Activated CD8-positive, alpha-beta memory T cell treated with anti-CD3 and anti-CD28 coated beads for 36 hours (primary cell): ENCODE measurements around the gene TACR3. TPM values are rescaled to one million over a fixed set of nuclear protein-coding genes. Genes with fewer than 3 reads are reported as not detected.
"Not testable (repeated sequence)": the region's sequence is repeated elsewhere in the genome, so short reads cannot be mapped to it uniquely, and the experiment has no call there.

Experiments used
- CTCF ChIA-PET: fragments of 350-600 bp; sonication (Branson Sonifier 250); formaldehyde crosslinking; loops from one replicate; lab custom pipeline; 2021; ENCODE audit warnings: antibody characterized with exemption; lab: Charles Lee
- POLR2A ChIA-PET: fragments of 350-600 bp; sonication (Branson Sonifier 250); formaldehyde crosslinking; loops from one replicate; lab custom pipeline; 2021; ENCODE audit warnings: antibody characterized with exemption; lab: Charles Lee
- total RNA-seq, 2 experiments: library from RNA; stranded (reverse); gene quantifications; one replicate each; pipeline ENCODE4 v1.2.3, GENCODE V29; 2021

Gene TACR3, protein sequence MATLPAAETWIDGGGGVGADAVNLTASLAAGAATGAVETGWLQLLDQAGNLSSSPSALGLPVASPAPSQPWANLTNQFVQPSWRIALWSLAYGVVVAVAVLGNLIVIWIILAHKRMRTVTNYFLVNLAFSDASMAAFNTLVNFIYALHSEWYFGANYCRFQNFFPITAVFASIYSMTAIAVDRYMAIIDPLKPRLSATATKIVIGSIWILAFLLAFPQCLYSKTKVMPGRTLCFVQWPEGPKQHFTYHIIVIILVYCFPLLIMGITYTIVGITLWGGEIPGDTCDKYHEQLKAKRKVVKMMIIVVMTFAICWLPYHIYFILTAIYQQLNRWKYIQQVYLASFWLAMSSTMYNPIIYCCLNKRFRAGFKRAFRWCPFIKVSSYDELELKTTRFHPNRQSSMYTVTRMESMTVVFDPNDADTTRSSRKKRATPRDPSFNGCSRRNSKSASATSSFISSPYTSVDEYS
- not detected for total RNA-seq

DNA sequence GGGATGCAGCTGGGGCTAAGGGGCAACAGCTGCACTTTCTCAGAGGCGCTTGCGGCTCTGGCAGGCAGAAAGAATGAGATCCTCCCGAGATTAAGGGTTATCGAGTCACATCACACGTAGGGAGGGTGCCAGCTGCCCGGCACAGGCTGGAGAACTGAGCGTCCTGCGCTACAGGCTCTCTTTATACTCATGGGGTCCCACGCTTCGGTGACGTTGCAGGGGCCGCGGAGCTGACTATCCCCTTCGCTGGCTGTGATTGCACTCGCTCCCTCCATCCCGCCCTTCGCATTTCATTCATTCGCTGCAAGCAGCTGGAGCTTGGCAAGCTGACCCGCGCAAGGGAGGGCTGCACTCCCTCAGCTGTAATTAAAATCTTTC, at the start of gene TACR3:
Gene TACR3, minus strand, starts transcription at position 156 of the 378 bp plus-strand sequence. CDS start 310 bp downstream, outside the sequence.
- CTCF ChIA-PET = no interaction called here
- POLR2A ChIA-PET = no interaction called here

DNA sequence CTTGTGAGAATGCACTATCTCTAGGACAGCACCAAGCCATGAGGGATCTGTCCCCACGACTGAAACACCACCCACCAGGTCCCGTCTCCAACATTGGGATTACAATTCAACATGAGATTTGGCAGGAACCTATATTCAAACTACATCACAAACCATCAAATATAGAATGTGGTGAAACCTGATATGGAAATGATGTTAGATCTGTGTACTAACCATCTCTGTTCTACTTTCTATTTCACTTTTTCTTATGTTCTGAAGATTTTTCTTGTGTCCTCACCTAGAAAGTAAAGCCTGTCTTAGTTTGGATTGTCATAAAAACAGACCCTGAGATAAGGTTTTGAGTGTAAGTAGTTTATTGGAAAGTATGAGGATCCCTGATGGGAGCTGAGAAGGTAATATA, 37.8 kb upstream of the TACR3 start:
- CTCF ChIA-PET = no interaction called here
- POLR2A ChIA-PET = no interaction called here

DNA sequence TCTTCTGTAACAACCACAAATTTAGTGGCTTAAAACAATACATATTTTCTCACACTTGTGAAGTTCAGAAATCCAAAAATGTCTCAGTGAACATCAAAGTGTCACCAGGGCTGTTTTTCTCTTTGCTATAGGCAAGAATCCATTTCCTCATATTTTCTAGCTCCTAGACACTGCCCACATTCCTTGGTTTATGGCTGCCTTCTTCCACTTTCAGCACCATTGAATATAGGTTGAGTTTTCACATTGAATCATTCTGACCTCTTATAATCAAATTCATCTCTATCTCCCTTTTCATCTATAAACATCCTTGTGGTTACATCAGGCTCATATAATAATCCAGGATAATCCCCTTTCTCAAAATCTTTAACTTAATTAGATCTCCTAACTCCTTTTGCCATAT, 37.0 kb upstream of the TACR3 start:
- CTCF ChIA-PET = no interaction called here
- POLR2A ChIA-PET = no interaction called here

DNA sequence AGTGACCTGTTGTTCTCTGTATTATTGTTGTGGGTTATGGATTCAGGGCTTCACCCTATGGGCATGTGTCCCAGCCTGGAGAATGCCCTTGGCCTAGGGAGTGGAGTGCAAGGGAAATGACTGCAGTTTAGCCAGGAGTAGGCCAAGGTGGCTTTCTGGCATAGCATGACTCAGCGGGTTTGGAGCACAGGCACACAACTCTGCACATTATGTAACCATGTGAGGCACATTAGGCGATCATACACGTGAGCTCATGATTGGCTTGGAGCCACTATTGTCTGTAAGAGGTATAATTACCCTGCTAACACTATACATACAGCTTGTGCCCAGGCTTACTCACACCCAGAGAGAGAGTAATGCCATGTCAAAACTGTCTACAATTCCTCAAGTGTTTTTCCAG, 35.1 kb upstream of the TACR3 start:
- ChIA-PET POLR2A (no interaction called here), CTCF (no interaction called here)

DNA sequence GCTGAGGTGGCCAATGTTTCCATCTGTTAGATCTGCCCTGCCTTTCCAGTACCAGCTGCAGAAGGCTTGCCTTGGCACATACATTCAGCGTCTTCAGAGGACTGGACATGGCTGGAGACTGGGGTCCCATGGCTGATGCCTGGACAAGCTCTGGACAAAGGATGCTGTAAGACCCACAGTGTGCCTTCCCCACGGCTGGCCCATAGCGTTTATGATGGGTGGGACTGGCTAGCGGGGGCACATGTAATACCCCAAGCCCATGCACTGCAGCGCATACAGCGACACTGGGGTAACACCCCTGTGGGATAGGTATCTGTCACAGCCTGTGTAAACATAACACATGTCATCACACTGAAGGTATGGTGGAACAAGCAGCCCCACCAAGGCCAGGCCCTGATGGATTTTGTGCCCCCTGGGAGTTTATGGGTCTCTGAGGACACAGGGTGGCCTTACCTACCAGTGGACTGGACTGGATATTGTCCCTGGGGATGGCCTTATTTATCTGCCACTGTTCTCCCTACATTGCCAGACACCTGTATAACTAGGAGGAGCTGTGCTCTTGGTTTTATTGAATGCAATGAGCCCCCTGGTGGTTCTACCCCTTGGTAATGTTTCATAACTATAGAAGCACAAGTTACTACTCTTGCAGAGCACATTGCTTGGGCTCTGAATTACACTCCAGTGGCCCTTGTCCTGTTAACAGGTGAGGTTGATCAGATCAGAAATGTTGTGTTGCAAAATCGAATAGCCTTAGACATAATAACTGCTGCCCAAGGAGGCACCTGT, 34.3 kb upstream of the TACR3 start:
- CTCF ChIA-PET = no interaction called here
- POLR2A ChIA-PET = no interaction called here

DNA sequence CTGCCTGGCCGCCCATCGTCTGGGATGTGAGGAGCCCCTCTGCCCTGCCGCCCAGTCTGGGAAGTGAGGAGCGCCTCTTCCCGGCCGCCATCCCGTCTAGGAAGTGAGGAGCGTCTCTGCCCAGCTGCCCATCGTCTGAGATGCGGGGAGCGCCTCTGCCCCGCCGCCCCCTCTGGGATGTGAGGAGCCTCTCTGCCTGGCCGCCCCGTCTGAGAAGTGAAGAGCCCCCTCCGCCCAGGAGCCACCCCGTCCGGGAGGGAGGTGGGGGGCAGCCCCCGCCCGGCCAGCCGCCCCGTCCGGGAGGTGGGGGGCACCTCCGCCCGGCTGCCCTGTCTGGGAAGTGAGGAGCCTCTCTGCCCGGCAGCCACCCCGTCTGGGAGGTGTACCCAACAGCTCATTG, 3.4 kb upstream of the TACR3 start:
- POLR2A ChIA-PET, CTCF ChIA-PET: not testable (repeated sequence)

DNA sequence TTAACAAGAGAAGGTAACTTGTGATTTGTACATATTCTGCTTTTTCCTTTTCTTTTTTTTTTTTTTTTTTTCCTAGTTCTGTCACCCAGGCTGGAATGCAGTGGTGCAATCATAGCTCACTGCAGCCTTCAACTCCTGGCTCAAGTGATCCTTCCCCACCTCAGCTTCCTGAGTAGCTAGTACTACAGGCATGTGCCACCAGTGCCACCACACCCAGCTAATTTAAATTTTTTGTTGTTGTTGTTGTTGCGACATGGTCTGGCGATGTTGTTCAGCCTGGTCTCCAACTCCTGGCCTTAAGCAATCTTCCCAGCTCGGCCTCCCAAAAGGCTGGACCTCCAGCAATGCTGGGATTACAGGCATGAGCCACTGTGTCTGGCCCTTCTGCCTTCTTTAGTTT, 1.5 kb upstream of the TACR3 start:
- CTCF ChIA-PET = interaction anchor here (0.8 kb wide), 1 partner anchor 660 kb away, joined by 3 read pairs; no protein-coding TSS in a partner anchor

DNA sequence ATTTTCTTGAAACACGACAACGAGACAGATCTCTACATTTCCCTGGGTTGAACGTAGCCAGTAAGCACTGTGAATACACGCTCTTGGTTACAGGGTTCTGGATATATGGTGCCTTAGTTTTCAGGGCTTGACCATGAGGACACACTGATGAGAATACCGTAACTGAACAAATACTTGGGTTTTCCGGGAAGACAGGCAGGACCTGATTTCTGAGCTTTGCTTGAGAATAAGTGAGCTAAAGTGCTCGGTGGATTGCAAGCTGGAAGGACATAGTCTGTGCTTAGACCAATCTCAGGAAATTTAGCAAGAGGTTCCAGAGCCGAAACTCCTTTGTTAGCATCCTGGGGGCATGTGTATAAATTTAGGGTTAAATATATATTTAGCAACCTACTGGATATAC, 876 bp upstream of the TACR3 start:
- ChIA-PET POLR2A (no interaction called here), CTCF (no interaction called here)

More for the DNA sequence above, 1.5 kb upstream of the TACR3 start:
- POLR2A ChIA-PET = no interaction called here

DNA sequence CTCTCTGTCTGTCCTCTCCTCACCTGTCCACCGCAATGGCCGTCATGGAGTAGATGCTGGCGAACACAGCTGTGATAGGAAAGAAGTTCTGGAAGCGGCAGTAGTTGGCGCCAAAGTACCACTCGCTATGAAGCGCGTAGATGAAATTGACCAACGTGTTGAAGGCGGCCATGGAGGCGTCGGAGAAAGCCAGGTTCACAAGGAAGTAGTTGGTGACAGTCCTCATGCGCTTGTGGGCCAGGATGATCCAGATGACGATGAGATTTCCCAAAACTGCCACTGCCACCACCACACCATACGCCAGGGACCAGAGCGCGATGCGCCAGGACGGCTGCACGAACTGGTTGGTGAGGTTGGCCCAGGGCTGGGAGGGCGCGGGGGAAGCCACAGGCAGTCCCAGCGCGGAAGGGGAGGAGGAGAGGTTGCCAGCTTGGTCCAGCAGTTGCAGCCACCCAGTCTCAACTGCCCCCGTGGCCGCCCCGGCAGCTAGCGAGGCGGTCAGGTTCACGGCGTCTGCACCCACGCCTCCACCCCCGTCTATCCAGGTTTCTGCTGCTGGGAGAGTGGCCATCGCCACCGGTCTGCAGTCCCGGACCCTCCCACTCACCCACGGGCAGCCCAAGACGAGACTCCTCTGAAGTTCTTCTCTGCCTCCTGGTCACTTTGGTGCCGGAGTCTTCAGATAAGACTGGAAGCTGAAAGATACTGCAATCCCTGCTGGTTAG, 518 bp downstream of the TACR3 start:
- ChIA-PET POLR2A (no interaction called here), CTCF (no interaction called here)

DNA sequence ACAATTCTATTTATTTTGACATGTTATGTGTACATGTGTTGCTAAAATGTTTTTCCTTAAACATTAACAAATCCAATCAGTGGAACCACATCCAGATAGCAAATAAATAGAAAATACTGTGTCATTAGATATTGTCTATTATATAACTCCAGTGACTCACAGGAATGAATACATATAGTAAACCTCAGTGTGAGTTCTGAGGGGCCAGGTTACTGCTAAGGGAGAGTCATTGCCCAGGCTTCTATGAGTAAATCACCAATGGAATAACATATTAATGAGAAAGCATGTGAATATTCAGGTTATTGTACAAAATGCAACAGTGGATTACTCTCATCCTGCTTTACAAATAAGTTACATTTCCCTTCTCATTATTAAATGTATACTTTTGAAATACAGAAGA, 27.2 kb downstream of the TACR3 start:
- CTCF ChIA-PET = no interaction called here

DNA sequence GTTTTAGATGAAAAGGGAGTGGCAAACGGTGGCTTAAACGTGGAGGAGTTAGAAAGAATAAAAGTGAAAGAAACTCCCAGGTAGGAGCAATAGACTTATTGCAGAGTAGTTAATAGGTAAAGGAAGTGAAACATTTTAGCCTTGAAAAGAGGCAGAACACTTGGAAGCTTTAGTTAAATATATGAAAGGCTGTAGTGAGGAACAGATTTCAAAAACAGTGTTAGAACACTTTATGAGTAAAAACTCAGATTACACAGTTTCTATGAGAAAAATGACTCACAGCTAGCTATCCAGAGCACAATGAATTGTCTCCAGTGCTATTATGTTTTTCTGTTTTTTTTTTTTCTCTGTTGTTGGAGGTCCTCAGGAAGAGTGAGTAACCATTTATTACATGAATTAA, 45.8 kb downstream of the TACR3 start:
- POLR2A ChIA-PET = no interaction called here
- CTCF ChIA-PET = no interaction called here

More for the DNA sequence above, 27.2 kb downstream of the TACR3 start:
- POLR2A ChIA-PET = no interaction called here

DNA sequence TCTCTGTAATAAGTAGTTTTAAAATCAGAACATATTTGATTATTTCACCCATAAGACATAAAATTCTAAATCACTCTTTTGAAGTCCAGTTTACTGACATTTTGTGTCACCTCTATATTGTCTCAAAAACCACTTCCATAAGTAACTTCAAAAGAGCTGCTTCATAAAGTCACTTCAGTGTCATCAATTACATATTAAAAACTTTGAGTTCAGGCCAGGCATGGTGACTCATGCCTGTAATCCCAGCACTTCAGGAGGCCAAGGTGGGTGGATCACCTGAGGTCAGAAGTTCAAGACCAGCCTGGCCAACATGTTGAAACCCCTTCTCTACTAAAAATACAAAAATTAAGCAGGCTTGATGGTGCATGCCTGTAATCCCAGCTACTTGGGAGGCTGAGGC, 53.0 kb downstream of the TACR3 start:
- POLR2A ChIA-PET, CTCF ChIA-PET: not testable (repeated sequence)

DNA sequence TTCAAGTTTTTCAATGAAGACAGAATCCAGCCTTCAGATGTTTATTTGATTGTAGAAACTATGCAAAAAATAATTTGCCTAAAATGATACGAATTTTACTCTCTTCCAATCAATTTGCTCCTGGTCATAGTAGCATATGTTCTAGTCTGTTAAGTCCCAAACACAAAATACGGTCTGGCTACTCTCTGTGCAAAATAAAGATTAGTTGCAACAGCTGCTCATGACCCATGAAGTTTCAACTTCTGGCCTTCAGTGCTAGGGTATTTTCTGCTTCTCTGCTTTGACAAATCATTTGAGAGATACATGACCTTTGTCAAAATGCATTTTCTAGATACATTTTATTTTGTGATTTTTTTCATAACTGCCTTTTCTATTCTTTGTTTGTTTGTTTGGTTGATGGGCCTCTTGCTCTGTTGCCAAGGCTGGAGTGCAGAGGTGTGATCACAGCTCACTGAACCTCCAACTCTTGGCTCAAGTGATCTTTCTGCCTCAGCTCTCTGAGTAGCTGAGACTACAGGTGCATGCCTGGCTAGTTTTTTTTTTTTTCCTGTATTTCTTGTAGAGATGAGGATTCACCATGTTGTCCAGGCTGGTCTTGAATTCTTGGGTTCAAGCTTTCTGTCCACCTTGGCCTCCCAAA, 55.2 kb downstream of the TACR3 start:
- CTCF ChIA-PET = no interaction called here
- POLR2A ChIA-PET = no interaction called here

DNA sequence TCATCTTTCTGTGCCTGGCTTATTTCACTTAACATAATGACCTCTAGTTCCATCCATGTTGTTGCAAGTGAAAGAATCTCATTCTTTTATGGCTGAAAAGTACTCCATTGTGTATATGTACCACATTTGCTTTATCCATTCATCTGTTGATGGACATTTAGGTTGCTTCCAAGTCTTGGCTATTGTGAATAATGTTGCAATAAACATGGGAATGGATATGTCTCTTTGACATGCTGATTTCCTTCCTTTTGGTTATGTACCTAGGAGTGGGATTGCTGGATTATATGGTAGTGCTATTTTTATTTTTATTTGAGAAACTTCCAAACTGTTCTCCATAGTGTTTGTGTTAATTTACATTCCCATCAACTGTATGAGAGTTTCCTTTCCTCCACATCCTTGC, 71.2 kb downstream of the TACR3 start:
- ChIA-PET CTCF (no interaction called here), POLR2A (no interaction called here)

DNA sequence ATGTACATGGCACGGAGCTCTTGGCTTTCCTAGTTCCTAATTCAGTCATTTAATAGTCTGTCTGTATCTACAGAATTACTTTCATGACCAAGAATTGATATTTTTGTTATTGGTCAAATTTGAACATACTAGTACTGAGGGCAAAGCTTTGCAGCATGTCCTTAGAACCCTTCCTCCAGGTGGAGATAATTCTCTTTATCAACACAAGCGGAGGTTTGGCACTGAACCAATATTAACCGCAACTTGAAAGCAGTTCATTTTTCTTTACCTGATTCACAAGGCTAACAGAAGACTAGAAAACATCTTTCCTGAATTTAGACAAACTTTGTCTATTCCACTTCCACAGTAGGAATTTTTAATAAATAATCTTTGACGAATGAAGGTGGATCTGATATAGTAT, 73.8 kb downstream of the TACR3 start:
- POLR2A ChIA-PET = no interaction called here
- CTCF ChIA-PET = no interaction called here

DNA sequence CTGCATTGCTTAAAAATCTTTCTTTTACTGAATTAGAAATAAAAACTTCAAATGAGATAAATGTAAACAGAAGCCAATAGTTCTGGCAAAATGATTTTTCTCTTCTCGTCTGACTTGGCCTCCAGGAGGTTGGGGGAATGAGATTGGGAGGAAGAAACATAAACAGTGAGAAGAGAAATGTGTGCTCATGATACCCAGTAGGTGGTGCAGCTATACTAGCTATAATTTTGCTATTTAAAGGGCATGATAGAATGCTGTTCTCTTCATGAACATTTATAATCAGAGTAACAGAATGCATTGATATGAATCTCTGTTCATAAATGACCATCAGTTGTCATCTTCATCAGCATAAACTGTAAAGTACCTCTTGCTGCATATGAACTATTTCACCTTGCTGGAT, 85.5 kb downstream of the TACR3 start:
- ChIA-PET CTCF (no interaction called here), POLR2A (no interaction called here)

DNA sequence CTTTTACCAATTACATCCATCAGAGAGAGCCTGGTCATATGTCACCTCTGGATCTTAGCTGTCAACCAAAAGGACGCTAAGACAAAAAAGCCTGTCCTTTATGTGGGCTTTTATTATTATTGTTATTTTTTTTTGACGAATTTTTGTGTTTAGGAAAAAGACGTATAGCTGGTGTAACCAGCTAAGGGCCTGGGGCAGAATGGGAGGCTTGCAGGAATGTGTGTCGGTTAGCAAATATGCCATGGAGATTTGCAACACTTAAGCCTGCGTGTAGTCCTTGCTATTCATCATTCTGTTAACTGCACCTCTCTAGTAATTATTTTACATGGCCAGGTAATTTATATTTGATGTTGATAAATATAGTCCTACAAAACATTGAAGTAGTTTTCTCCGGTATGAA, 93.5 kb downstream of the TACR3 start:
- CTCF ChIA-PET = no interaction called here
- POLR2A ChIA-PET = no interaction called here

DNA sequence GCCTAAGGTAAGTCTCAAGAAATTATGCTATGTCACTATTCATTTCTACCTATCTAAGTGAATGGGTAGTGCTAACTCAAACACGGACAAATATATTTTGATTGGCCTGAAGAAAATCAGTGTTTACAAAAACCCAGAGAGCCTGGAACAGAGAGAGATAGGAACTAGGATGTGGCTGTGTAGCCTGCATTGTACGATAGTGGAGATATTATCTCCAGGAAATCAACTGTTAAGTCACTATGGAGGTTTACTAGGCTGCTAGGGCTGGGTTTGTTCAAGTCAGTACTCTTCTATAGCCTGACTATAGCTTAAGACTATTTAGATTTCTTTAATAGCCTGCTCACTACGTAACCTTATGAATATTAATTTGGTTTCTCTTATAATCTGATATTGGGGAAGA, 127.9 kb downstream of the TACR3 start:
- POLR2A ChIA-PET = no interaction called here
- CTCF ChIA-PET = no interaction called here

DNA sequence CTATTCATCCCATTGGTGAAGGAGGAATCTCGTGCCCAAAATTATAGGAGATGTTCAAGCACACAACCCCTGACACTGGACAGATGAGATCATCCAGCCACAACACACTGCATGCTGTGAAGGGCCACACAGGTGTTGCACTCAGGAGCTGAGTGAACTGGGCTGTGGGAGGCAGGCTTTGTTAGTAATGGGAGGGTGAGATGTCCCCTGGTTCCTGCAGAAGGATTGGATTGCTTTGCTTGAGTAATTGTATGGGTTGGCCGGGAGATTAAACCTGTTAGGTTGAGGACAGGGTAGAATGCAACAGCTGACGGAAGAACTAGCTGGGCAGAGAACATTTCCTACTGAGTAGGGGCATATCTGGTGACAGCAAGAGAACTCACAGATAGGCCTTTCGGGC, 152.2 kb downstream of the TACR3 start:
- POLR2A ChIA-PET = no interaction called here
- CTCF ChIA-PET = no interaction called here

DNA sequence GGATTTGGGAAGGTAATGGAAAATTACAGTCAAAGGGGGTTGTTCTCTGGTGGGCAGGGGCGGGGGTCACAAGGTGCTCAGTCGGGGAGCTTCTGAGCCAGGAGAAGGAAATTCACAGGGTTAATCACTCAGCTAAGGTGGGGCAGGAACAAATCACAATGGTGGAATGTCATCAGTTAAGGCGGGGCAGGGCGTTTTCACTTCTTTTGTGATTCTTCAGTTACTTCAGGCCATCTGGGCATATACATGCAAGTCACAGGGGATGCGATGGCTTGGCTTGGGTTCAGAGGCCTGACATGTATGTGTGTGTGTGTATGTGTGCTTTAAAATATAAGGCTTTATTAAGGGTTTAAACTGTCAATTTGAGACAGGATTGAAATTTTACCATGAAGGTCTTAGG, 160.6 kb downstream of the TACR3 start:
- CTCF ChIA-PET, POLR2A ChIA-PET: not testable (repeated sequence)
